CD4-positive, alpha-beta T cell treated with Interleukin-6 at 100 ng/mL for 8 hours (primary cell): Measurements from ENCODE around the gene AGBL1.

Experiments
- DNase-seq: peaks from one replicate; pipeline ENCODE4 v3.0.0-alpha.2; 2020; ENCODE audit warnings: mixed read lengths, low spot score

AGBL1 gene

GRCh38 chr15:86079508-86080266 is at the start of gene AGBL1:
Gene AGBL1 (plus strand): TSS chr15:86079871.
- DNase-seq = no peak

DNA sequence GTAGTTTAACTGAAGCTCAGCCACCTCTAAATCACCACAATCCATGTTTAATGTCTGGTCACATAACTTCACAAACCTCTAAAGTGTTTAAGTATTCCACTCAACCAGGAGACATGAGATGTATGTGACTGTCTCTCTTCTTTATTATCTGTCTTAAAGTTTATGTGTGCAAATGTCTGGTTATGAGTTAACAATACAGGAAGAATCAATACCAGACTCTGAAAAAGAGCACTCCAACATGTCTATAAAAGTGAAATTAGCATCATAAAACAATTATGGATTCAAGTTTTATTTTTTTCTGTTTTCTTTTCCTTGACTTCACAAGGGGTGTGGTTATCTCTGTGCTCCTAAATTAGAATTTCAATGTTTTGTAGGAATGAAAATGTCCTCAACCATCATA is 44.8 kb upstream of the AGBL1 start:
- no peak for DNase-seq

DNA sequence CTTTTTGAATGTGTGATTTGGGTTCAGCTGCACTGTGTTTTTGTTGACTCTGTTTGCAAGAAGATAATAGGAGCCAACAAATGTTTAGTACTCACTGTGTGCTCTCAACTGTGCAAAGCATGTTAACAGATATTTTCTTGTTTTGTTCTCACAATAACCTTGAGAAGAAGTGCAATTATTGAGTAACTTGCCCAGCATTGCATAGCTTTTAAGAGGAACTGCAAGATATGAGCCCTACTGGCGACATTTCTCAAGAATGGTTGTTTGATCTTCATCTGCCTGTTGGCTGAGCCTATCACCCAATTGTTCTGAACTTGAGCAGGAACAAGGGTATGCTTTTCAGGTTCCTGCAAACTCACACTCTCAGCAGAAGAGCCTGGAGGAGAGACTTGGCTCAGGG is 43.4 kb upstream of the AGBL1 start:
- no peak for DNase-seq

DNA sequence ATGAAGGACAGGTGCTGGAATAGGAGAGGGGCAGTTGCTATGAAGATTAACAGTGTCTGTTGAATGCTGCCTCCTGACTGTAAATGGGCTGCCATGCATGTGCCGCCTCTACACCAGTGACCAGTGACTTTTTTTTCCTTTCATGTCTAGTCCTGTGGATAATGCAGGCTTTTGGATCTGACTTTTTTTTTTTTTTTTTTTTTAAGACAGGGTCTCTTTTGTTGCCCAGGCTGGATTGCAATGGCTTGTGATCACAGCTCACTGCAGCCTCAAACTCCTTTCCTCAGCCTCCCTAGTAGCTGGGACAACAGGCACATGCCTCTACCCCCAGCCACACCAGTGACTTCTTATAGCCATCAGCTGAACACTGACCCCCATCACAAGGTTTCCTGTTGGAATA is 41.2 kb upstream of the AGBL1 start:
- no peak for DNase-seq

DNA sequence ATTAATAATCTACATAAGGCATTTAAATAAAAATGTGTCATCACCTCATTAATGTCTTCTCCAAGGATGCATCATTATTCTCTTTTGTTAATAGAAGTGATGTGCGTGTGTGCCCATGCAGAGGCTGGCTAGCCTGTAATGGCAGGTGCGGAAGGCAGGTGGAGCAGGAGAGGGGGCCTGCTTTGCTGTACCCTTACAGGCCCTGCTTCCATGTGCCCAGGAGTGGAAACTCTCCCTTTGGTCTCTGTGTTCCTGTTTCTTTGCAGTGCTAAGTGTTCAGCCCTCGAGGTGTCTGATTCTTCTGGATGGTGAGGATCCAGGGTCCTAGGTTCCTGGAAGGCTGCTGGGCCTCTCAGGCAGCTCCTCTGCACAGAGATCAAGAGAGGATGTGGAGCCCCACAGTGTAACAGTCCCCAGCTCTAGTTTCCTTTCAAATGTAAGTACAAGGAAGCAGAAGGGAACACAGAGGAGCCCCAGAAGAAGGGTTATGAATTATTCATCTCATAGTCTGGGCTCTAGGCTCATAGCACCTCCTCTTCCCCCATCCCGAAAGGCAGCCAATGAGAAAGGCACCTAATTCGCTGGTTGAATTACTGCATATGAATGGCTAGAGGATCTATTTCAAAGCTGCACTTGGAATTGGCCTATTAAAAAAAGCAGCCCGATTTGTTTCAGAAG is 39.2 kb upstream of the AGBL1 start:
- no peak for DNase-seq

DNA sequence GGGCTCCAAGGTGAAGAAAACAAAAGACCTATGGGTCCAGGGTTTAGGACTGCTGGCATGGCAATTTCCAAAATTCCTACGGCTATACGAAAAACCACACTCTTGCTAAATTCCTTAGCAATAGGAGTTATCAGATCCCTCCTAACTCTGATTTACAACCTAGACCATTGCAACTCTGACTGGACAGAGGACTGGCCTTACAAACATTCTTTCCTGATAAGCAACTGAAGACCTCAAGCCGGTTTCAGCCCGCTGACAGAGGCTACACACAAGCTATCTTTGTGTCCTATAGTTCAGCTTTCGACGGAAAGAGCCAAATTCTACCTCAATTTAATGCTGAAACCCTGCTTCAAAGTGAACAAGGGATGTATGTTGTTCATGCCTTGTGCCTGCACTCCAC is 38.3 kb upstream of the AGBL1 start:
- no peak for DNase-seq

- DNase-seq = no peak
Observed at GRCh38 chr15:86042226-86042625, 37.4 kb upstream of the AGBL1 start.

DNA sequence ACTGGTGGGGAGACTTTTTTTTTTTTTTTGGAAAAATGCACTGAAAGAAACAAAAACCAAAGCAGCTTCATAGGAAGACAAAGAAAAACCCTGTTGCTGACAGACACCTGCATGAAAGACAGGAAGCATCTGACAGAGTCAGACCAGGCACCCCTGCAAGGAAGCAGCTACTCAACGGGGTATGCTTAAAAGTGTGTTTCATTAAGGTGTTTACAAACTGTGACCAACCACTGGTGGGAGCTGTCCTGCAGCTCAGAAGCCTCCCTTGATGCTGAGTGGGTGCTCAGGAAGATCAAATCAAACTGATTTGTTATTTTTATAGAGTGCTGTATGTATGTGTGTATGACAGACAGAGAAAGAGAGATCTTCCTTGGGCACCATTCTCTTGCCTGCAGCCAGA is 34.7 kb upstream of the AGBL1 start:
- peak; percentile 3 for DNase-seq

DNA sequence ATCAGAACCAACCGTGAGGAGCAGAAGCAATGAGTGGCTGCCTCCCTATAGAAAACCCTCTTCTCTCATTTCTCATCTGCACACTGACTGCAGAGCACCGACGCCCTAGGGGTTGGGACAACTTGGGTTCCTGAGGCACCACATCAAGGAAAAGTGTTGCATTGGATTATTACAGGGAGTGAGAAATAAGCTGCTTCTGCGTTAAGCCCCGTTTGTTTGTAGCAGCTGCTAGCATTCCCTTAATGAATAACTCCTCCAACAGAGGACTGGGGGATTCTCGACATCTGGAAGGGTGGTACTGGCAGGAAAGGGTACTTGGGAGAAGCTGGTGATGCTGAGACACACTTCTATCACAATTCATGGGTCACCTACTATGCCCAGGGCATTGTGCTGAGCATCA is 25.3 kb upstream of the AGBL1 start:
- DNase-seq = no peak

GRCh38 chr15:86055688-86056087 is 24.0 kb upstream of the AGBL1 start:
- DNase-seq = no peak

DNA sequence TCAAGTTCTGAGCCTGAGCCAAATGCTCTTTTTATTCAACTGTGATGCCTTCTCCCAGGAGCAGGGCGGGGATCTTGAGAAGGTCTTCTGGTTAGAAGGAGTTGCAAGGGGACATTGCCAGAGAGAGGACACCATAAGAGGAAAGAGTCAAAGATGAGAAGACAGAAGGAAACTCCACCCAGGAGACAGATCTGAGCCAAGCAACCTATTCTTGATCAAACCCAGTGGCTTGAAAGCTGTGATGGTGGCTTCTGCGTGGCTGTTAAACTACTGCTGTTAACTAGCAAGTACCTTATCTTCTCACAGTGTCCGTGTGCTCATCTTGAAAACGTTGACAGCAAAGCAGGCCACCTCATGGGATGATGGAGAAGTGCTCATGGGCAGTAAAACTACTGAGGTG is 19.8 kb upstream of the AGBL1 start:
- DNase-seq = no peak

GRCh38 chr15:86060674-86061073 is 19.0 kb upstream of the AGBL1 start:
- no peak for DNase-seq

DNA sequence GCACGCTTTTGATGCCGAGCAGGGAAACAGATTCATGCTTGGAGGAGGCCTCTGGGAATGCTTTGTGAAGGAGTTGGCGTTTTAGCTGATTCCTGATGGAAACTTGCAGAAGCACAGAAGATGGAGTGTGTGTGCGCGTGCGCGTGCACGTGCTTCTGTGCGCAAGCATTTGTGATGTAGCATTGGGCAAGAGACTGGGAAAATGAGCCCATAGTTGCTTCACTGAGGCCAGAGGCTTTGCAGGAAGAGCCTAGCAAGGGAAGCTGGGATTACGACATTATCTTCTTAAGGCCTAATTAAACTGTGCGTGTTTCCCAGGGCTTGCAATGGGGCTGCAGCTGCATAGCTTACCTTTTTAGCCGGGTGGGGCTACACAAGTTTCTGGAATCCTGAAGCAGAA is 18.1 kb upstream of the AGBL1 start:
- DNase-seq = no peak

GRCh38 chr15:86062646-86063243 is 16.9 kb upstream of the AGBL1 start:
- no peak for DNase-seq

DNA sequence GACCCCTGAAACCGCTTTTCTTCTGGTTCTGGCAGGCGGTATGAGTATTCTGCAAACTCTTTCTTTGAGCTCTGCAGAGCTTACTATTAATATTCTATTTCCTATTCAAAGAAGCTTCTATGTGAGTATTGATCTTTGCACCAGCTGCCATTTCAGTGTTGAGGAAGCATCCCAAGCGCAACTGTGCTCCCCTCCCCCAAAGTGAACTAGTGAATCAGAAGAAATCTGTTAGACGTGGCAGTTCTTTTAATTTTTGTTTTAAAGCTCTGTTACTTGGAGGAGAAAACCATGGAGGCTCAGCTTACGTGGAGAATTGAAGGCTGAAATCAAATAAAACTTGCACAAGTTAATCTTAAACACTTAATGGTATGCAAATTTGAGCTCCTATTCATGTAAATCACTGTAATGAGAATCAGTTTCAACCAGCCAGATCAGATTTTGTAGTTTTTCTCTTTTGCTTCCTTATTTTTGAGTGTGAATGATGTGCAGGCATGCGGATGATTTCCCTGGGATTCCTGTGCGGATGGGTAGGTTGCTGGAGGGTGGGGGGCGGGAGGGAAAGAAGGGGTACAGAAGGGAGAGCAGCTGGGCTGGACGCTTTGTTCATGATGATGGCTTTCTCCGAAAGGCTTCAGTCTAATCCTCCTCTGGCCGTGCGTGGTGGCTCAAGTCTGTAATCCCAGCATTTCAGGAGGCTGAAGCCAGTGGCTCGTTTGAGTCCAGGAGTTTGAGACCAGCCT is 16.1 kb upstream of the AGBL1 start:
- DNase-seq = no peak

DNA sequence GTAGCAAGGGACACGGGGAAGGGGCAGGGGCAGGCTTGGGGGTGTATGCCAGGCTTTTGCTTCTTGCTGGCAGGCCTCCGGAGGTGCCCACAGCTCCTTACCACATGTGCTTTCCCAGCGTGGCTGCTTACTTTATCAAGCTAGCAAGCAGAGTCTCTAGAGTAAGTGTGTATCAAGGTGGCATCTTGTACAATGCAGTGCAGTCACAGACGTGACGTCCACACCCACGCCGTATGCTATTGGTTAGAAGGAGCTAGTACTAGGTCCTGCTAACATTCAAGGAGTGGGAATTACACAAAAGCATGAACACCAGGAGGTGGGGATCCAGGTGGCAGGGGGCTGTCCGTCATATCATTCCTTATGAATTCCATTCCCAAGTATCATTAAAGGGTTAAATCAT is 15.3 kb upstream of the AGBL1 start:
- no peak for DNase-seq

GRCh38 chr15:86066174-86066834 is 13.4 kb upstream of the AGBL1 start:
- no peak for DNase-seq

GRCh38 chr15:86073281-86073680 is 6.4 kb upstream of the AGBL1 start:
- DNase-seq = no peak

GRCh38 chr15:86076468-86076867 is 3.2 kb upstream of the AGBL1 start:
- no peak for DNase-seq

DNA sequence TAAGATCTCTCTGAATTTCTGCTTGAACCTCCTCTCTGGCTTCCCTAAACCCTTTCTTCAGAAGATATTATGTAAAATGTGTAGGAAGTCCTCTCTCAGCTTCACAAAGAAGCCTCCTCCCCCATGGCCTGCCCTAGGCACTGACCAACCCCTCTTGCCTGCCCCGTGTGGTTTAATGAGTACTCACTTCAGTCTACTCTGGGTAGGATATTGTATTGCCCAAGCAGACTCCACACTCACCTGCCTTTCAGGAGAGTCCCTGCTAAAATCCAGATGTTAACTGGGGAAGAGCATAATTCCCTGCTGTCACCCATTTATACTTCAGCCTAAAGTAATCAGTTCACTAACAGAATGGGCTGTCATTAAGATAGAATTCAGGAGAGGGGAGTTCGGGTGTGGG is 2.6 kb upstream of the AGBL1 start:
- DNase-seq = no peak

GRCh38 chr15:86080302-86080701 is 631 bp downstream of the AGBL1 start:
- DNase-seq = no peak
